Activated CD4-positive, alpha-beta T cell treated with anti-CD3 and anti-CD28 coated beads for 36 hours (primary cell): ENCODE data around the gene CREB5. TPM values are rescaled to one million over a fixed set of nuclear protein-coding genes. Genes with fewer than 3 reads are reported as not detected.
"Not testable (repeated sequence)": the region's sequence is repeated elsewhere in the genome, so short reads cannot be mapped to it uniquely, and the experiment has no call there.

Experiments
- ATAC-seq: fragments of 200-7000 bp; cut with Tn5 transposase; one replicate; pipeline ENCODE4 v1.10.0; 2021; ENCODE audit warnings: mild to moderate bottlenecking, moderate library complexity
- CTCF ChIA-PET: fragments of 350-600 bp; sonication (Branson Sonifier 250); formaldehyde crosslinking; loops from one replicate; lab custom pipeline; 2021; ENCODE audit warnings: antibody characterized with exemption; lab: Charles Lee
- POLR2A ChIA-PET: fragments of 350-600 bp; sonication (Branson Sonifier 250); formaldehyde crosslinking; loops from one replicate; lab custom pipeline; 2021; ENCODE audit warnings: antibody characterized with exemption, inconsistent platforms; lab: Charles Lee
- DNase-seq: peaks from one replicate; pipeline ENCODE4 v3.0.0-alpha.2; 2020
- H3K27ac Mint-ChIP-seq: one replicate; pipeline ENCODE4 v1.8.0; 2021; ENCODE audit warnings: mixed read lengths
- H3K27me3 Mint-ChIP-seq: one replicate; pipeline ENCODE4 v1.8.0; 2021; ENCODE audit warnings: mixed read lengths
- H3K36me3 Mint-ChIP-seq: one replicate; pipeline ENCODE4 v1.8.0; 2021; ENCODE audit warnings: low read depth, mixed read lengths
- H3K4me1 Mint-ChIP-seq: one replicate; pipeline ENCODE4 v1.8.0; 2021; ENCODE audit warnings: mixed read lengths
- H3K4me3 Mint-ChIP-seq: one replicate; pipeline ENCODE4 v1.8.0; 2021; ENCODE audit warnings: mild to moderate bottlenecking, moderate library complexity, mixed read lengths
- H3K9me3 Mint-ChIP-seq: one replicate; pipeline ENCODE4 v1.8.0; 2021; ENCODE audit warnings: low read depth, mixed read lengths
- intact Hi-C, 2 experiments: fragments of 100-400 bp; cut with DNase I in 1 of 2; cut with micrococcal nuclease in 1 of 2; formaldehyde crosslinking; loops; one replicate each; pipeline versions ENCODE4 v1.14.2 to v1.15.1; 2022 to 2024; cut with DNase I, micrococcal nuclease
- total RNA-seq, 2 experiments: library from RNA; stranded (reverse); gene quantifications; one replicate each; pipeline ENCODE4 v1.2.3, GENCODE V29; 2021

Gene CREB5
- total RNA-seq, 2 experiments from 2014 or later = 0.50 to 0.61 TPM

- H3K9me3 Mint-ChIP-seq = no peaks in the 10 kb centered on the region
- H3K27ac Mint-ChIP-seq = no peak overlapping the region
- H3K36me3 Mint-ChIP-seq = no peaks in the 10 kb centered on the region
- H3K4me3 Mint-ChIP-seq = no peak overlapping the region
- intact Hi-C loops = no loop called here
- H3K27me3 Mint-ChIP-seq = peaks cover 12% of the 10 kb centered on the region
- DNase-seq = no peak
- ChIA-PET CTCF (no interaction called here), POLR2A (no interaction called here)
- no peaks in the 10 kb centered on the region for H3K4me1 Mint-ChIP-seq
- ATAC-seq = no peak
Measured at GRCh38 chr7:28383975-28384374, 28.3 kb upstream of the CREB5 start.

DNA sequence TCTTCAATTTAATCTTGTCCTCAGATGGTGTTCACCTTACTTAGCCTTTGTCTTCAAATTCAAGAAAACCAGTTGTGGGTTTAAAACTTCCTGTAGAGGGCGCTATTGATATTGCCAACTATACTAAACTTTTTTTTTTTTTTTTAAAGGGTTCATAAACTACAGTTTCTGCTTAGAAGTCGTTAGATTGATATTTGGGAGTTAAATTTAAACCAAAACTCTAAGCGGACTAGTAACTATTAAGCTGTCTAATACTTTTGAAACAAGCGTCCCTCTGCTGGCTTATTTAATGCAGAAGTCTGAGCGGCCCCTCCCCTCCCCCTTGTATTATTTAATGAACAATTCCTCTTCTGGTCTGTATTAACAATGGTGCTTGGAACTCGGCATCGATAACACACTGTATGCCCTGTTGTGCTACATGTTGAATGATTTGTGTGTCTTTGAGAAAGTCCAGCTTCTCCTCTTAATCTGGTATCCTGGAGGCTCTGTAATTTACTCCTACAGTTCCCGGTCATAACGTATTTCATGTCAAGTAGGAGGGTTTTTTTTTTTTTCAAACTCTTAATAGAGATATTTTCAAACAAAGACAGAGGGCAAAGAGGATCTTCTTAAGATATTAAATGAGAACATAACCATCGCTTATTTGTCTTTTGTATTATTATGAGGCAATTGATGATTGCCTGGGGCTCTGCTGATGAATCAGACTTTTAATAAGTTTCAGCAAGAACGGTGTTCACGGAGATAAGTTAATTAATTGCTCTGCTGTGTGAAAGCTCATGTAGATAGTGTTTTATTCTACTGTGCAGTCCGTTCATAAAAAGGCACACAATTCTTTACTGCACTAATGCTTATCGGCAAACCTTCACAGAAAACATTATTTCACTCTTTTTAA lies 22.6 kb upstream of the CREB5 start:
- ChIA-PET CTCF (interaction anchor here (0.7 to 1.5 kb wide), 8 partner anchors 9 to 717 kb away, joined by 3 to 5 read pairs (median 4); no protein-coding TSS in a partner anchor), POLR2A (no interaction called here)
- DNase-seq (no peak), ATAC-seq (no peak)
- H3K27ac Mint-ChIP-seq = no peak overlapping the region
- no peaks in the 10 kb centered on the region for H3K9me3 Mint-ChIP-seq
- H3K4me3 Mint-ChIP-seq = no peak overlapping the region
- intact Hi-C loops = loop anchor here (1.0 to 5.0 kb wide), 3 partner anchors 92 to 465 kb away; no protein-coding TSS in a partner anchor
- H3K27me3 Mint-ChIP-seq = peaks cover 35% of the 10 kb centered on the region
- H3K4me1 Mint-ChIP-seq = no peaks in the 10 kb centered on the region
- H3K36me3 Mint-ChIP-seq = no peaks in the 10 kb centered on the region

DNA sequence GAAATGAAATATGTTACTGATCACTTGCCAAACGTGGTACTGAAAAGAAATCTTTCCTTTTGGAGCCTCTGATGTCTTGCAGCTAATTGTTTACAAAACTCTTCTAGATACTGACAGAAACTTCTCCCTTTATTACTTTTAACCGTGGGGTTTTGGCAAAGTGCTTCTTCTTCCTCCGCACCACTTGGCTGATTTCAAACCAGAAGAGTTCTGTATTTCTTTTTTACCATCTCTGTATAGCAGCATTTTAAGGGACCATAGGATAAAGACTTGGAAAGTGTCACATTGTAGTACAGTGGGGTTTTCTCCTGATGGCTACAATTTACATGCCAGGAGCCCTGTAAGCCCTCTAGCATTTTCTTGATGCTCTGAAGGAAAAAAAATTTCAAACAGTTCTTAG lies 21.9 kb upstream of the CREB5 start:
- Mint-ChIP-seq H3K36me3 (no peaks in the 10 kb centered on the region), H3K27ac (no peak overlapping the region), H3K27me3 (peaks cover 39% of the 10 kb centered on the region), H3K9me3 (no peaks in the 10 kb centered on the region), H3K4me3 (no peak overlapping the region), H3K4me1 (no peaks in the 10 kb centered on the region)
- POLR2A ChIA-PET = no interaction called here
- DNase-seq (no peak), ATAC-seq (no peak)
- CTCF ChIA-PET = interaction anchor here (0.7 to 1.5 kb wide), 4 partner anchors 9 to 716 kb away, joined by 3 to 5 read pairs (median 4); no protein-coding TSS in a partner anchor
- intact Hi-C loops = no loop called here

GRCh38 chr7:28392289-28392688 lies 20.0 kb upstream of the CREB5 start:
- POLR2A ChIA-PET = no interaction called here
- H3K4me1 Mint-ChIP-seq = no peaks in the 10 kb centered on the region
- H3K27ac Mint-ChIP-seq = no peak overlapping the region
- no peaks in the 10 kb centered on the region for H3K36me3 Mint-ChIP-seq
- no peak for DNase-seq
- ATAC-seq = no peak
- peaks cover 39% of the 10 kb centered on the region for H3K27me3 Mint-ChIP-seq
- H3K9me3 Mint-ChIP-seq = no peaks in the 10 kb centered on the region
- H3K4me3 Mint-ChIP-seq = no peak overlapping the region
- CTCF ChIA-PET = interaction anchor here (0.7 to 1.4 kb wide), 3 partner anchors 12 to 235 kb away, joined by 3 to 4 read pairs (median 3); no protein-coding TSS in a partner anchor
- intact Hi-C loops = no loop called here

GRCh38 chr7:28395404-28395803 lies 16.9 kb upstream of the CREB5 start:
- POLR2A ChIA-PET = no interaction called here
- no peak for ATAC-seq
- Mint-ChIP-seq H3K9me3 (no peaks in the 10 kb centered on the region), H3K4me3 (no peak overlapping the region), H3K4me1 (no peaks in the 10 kb centered on the region), H3K27me3 (peaks cover 39% of the 10 kb centered on the region), H3K36me3 (no peaks in the 10 kb centered on the region), H3K27ac (no peak overlapping the region)
- intact Hi-C loops = no loop called here
- DNase-seq = no peak
- CTCF ChIA-PET = no interaction called here

DNA sequence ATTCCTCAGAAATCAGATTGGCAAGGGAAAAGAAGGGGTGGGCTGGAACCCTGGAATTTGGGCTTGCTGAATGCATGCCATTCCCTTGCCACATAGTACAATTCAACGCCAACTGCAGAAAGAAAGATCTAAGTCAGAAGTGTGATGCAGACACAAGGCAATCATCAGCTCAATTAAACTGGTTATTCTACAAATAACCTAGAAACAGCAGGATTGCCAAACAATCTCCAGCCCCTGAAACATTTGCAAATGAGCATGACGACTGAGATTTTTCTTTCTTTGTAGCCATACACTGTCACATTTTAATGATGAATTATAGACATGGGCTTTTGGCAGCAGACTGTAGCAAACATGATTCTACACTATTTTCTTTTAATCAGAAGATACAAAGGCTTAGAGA lies 16.5 kb upstream of the CREB5 start:
- ATAC-seq = no peak
- Mint-ChIP-seq H3K27ac (no peak overlapping the region), H3K4me1 (no peaks in the 10 kb centered on the region), H3K9me3 (no peaks in the 10 kb centered on the region), H3K36me3 (no peaks in the 10 kb centered on the region), H3K27me3 (peaks cover 37% of the 10 kb centered on the region), H3K4me3 (no peak overlapping the region)
- ChIA-PET POLR2A (no interaction called here), CTCF (interaction anchor here (0.6 kb wide), 1 partner anchor 35 kb away, joined by 3 read pairs; no protein-coding TSS in a partner anchor)
- DNase-seq = no peak
- intact Hi-C loops = no loop called here

- ChIA-PET CTCF (interaction anchor here (0.6 kb wide), 1 partner anchor 567 kb away, joined by 3 read pairs; no protein-coding TSS in a partner anchor), POLR2A (no interaction called here)
- ATAC-seq (no peak), DNase-seq (no peak)
- intact Hi-C loops = no loop called here
- no peaks in the 10 kb centered on the region for H3K4me1 Mint-ChIP-seq
- no peaks in the 10 kb centered on the region for H3K36me3 Mint-ChIP-seq
- peaks cover 31% of the 10 kb centered on the region for H3K27me3 Mint-ChIP-seq
- no peak overlapping the region for H3K27ac Mint-ChIP-seq
- H3K9me3 Mint-ChIP-seq = no peaks in the 10 kb centered on the region
- no peak overlapping the region for H3K4me3 Mint-ChIP-seq
Measured at GRCh38 chr7:28397141-28397540, 15.2 kb upstream of the CREB5 start.

- ATAC-seq = no peak
- H3K4me1 Mint-ChIP-seq = peaks cover 6% of the 10 kb centered on the region
- H3K27ac Mint-ChIP-seq = no peak overlapping the region
- no peaks in the 10 kb centered on the region for H3K9me3 Mint-ChIP-seq
- ChIA-PET CTCF (interaction anchor here (0.8 kb wide), 1 partner anchor 12 kb away, joined by 4 read pairs; no protein-coding TSS in a partner anchor), POLR2A (no interaction called here)
- no peaks in the 10 kb centered on the region for H3K36me3 Mint-ChIP-seq
- no peak overlapping the region for H3K4me3 Mint-ChIP-seq
- intact Hi-C loops = no loop called here
- DNase-seq = no peak
- H3K27me3 Mint-ChIP-seq = peaks cover 20% of the 10 kb centered on the region
Measured at GRCh38 chr7:28400838-28401360, 11.4 kb upstream of the CREB5 start.

DNA sequence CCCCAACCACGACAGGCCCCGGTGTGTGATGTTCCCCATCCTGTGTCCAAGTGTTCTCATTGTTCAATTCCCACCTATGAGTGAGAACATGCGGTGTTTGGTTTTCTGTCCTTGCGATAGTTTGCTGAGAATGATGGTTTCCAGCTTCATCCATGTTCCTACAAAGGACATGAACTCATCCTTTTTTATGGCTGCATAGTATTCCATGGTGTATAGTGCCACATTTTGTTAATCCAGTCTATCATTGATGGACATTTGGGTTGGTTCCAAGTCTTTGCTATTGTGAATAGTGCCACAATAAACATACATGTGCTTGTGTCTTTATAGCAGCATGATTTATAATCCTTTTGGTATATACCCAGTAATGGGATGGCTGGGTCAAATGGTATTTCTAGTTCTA lies 10.8 kb upstream of the CREB5 start:
- H3K27ac Mint-ChIP-seq, intact Hi-C loops: not testable (repeated sequence)

DNA sequence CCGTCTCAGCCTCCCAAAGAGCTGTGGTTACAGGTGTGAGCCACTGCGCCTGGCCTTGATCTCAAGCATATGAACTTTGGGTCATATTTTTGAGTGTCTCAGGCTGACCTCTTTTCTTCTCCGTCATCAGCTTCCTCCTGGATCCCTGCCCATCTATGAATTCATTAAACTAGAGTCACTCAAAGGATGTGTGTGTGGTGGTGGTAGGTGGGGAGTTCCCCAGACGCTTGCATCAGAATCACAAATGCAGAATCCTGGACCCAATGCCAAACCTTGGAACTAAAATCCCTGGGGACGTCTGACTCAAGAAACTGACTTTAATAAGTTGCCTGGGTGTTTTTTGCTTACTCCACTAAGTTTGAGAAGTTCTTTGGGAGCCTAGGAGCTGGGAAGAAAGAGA lies 6.7 kb upstream of the CREB5 start:
- peak; percentile 40 for DNase-seq
- Mint-ChIP-seq H3K9me3 (no peaks in the 10 kb centered on the region), H3K4me1 (peaks cover 24% of the 10 kb centered on the region), H3K4me3 (no peak overlapping the region), H3K27ac (no peak overlapping the region), H3K36me3 (no peaks in the 10 kb centered on the region), H3K27me3 (peaks cover 43% of the 10 kb centered on the region)
- no peak for ATAC-seq
- ChIA-PET POLR2A (no interaction called here), CTCF (interaction anchor here (0.5 to 1.0 kb wide), 5 partner anchors 16 to 1318 kb away, joined by 3 read pairs; no protein-coding TSS in a partner anchor)
- intact Hi-C loops = no loop called here

More for the DNA sequence above, 10.8 kb upstream of the CREB5 start:
- DNase-seq, H3K4me3 Mint-ChIP-seq, H3K9me3 Mint-ChIP-seq, H3K36me3 Mint-ChIP-seq, H3K4me1 Mint-ChIP-seq, ATAC-seq, CTCF ChIA-PET: not testable (repeated sequence)
- POLR2A ChIA-PET = interaction anchor here (0.5 kb wide), 1 partner anchor 10 kb away, joined by 3 read pairs; no protein-coding TSS in a partner anchor
- peaks cover 25% of the 10 kb centered on the region for H3K27me3 Mint-ChIP-seq

GRCh38 chr7:28406192-28406591 lies 6.1 kb upstream of the CREB5 start:
- DNase-seq (no peak), ATAC-seq (no peak)
- Mint-ChIP-seq H3K27me3 (peaks cover 49% of the 10 kb centered on the region), H3K9me3 (no peaks in the 10 kb centered on the region), H3K36me3 (no peaks in the 10 kb centered on the region), H3K27ac (no peak overlapping the region), H3K4me1 (peaks cover 29% of the 10 kb centered on the region), H3K4me3 (no peak overlapping the region)
- ChIA-PET CTCF (interaction anchor here (0.7 to 1.0 kb wide), 3 partner anchors 17 to 1319 kb away, joined by 3 read pairs; no protein-coding TSS in a partner anchor), POLR2A (no interaction called here)
- intact Hi-C loops = no loop called here
